GM12878 (cell line): ENCODE results near the gene CAMK4. TPM values are rescaled to one million over a fixed set of nuclear protein-coding genes. Genes with fewer than 3 reads are reported as not detected.

Experiments
- BCL11A ChIP-seq: IDR thresholded peaks from 2 replicates; pipeline ENCODE4 v1.6.1; 2011; ENCODE audit warnings: low read depth, low read length
- CEBPB ChIP-seq, 2 experiments: fragments of 150-350 bp in 1 of 2; IDR thresholded peaks; 2 replicates each; pipeline ENCODE4 v1.6.1; 2012 to 2014; ENCODE audit warnings: low read depth in 2 of 2, low read length in 2 of 2, borderline replicate concordance in 1 of 2, inconsistent platforms in 1 of 2
- E2F8 ChIP-seq: fragments of 450-650 bp; IDR thresholded peaks from 2 replicates; pipeline ENCODE4 v1.6.1; 2018; ENCODE audit warnings: mild to moderate bottlenecking, low read depth, moderate library complexity; ENCODE audit not compliant: partially characterized antibody
- EGR1 ChIP-seq, 2 experiments: IDR thresholded peaks; 1 replicate in 1 of 2; 2 replicates in 1 of 2; pipeline ENCODE4 v1.6.1; 2011 to 2012; ENCODE audit warnings: low read depth in 2 of 2, low read length in 2 of 2, borderline replicate concordance in 1 of 2, mild to moderate bottlenecking in 1 of 2, moderate library complexity in 1 of 2
- GABPA ChIP-seq: IDR thresholded peaks from 2 replicates; pipeline ENCODE4 v1.6.1; 2014; ENCODE audit warnings: antibody characterized with exemption, low read depth, mild to moderate bottlenecking, inconsistent platforms
- IKZF1 ChIP-seq: fragments of 450-650 bp; conservative IDR thresholded peaks from 2 replicates; pipeline ENCODE4 v1.6.1; 2017; ENCODE audit warnings: antibody characterized with exemption, mild to moderate bottlenecking
- PRDM15 ChIP-seq: fragments of 450-650 bp; formaldehyde crosslinking; IDR thresholded peaks from 2 replicates; pipeline ENCODE4 v1.4.0; 2020; ENCODE audit warnings: mild to moderate bottlenecking, moderate library complexity
- SPI1 ChIP-seq: IDR thresholded peaks from 2 replicates; pipeline ENCODE4 v1.6.1; 2011; ENCODE audit warnings: low read depth, mild to moderate bottlenecking, low read length, moderate library complexity, borderline replicate concordance; ENCODE audit not compliant: insufficient read depth
- SRF ChIP-seq, 2 experiments: IDR thresholded peaks; 2 replicates each; pipeline ENCODE4 v1.6.1; 2011; ENCODE audit warnings: low read depth in 2 of 2, low read length in 2 of 2, mild to moderate bottlenecking in 1 of 2, moderate library complexity in 1 of 2
- ZBTB33 ChIP-seq: fragments of 450-650 bp; IDR thresholded peaks from 2 replicates; pipeline ENCODE4 v1.6.1; 2017; ENCODE audit warnings: mild to moderate bottlenecking
- ZNF217 ChIP-seq: fragments of 450-650 bp; IDR thresholded peaks from 2 replicates; pipeline ENCODE4 v1.6.1; 2017; ENCODE audit warnings: antibody characterized with exemption, mild to moderate bottlenecking
- ZNF687 ChIP-seq: fragments of 450-650 bp; IDR thresholded peaks from 2 replicates; pipeline ENCODE4 v1.6.1; 2017; ENCODE audit warnings: mild to moderate bottlenecking, moderate library complexity
- ZSCAN29 ChIP-seq: fragments of 450-650 bp; IDR thresholded peaks from 2 replicates; pipeline ENCODE4 v1.6.1; 2017; ENCODE audit warnings: mild to moderate bottlenecking, moderate library complexity
- polyA plus RNA-seq, 11 experiments: library from polyadenylated mRNA; depleted of rRNA in 4 of 11; unstranded in 6 of 11; stranded (reverse) in 5 of 11; fragments of >200 nt; fragmentation: Nextera tagmentation in 4 of 11; fragmentation: Illumina TruSeq in 1 of 11; extraction: Ambion mirVana in 4 of 11; extraction: Trizol in 1 of 11; gene quantifications; 1 replicate in 1 of 11; 2 replicates in 10 of 11; pipeline versions ENCODE4 v1.2.1 to v1.2.3, GENCODE V29; 2011 to 2016; ENCODE audit warnings: inconsistent platforms in 2 of 11, missing spikeins in 2 of 11, low read depth in 1 of 11
- total RNA-seq, 4 experiments: library from RNA; depleted of rRNA in 3 of 4; stranded (reverse); fragments of >200 nt in 3 of 4; fragmentation: Illumina TruSeq in 1 of 4; extraction: Trizol in 1 of 4; gene quantifications; 2 replicates each; pipeline versions ENCODE4 v1.2.1 to v1.2.3, GENCODE V29; 2013 to 2021

The CAMK4 gene
- total and polyA plus RNA-seq, 10 of the 15 experiments (the other 5 are each of a cell fraction or from before 2014, with no cell fraction given): 13.3 to 51.9 (median 35.3) TPM

- no peak for TF ChIP-seq ZBTB33
- TF ChIP-seq BCL11A: no peak
- no peak for TF ChIP-seq PRDM15 (CRISPR knock-in tag)
- no peak for TF ChIP-seq EGR1 (IDR thresholded peaks at IDR 0.05; ENCODE audit: borderline replicate concordance in 1 of 2, low read depth in 2 of 2, low read length in 2 of 2)
- TF ChIP-seq E2F8: no peak
- 0 out of 4 replicates have a peak, but pooled peaks of 1 of the 2 experiments have one; percentile 6 for TF ChIP-seq SRF (IDR thresholded peaks at IDR 0.05; ENCODE audit: low read depth in 2 of 2, low read length in 2 of 2)
- peak; percentile 18; the same call in 1 of the 2 replicates for TF ChIP-seq IKZF1
- no peak for TF ChIP-seq CEBPB (IDR thresholded peaks at IDR 0.05; ENCODE audit: borderline replicate concordance in 1 of 2, low read depth in 2 of 2, low read length in 2 of 2)
- 0 out of 2 replicates have a peak, but pooled peaks have one; percentile 31 for TF ChIP-seq ZNF687
- TF ChIP-seq ZNF217: no peak
- TF ChIP-seq GABPA: 0 out of 2 replicates have a peak, but pooled peaks have one; percentile 35
- TF ChIP-seq ZSCAN29: no peak
- peak; percentile 62; the same call in 1 of the 2 replicates for TF ChIP-seq SPI1
Measured at GRCh38 chr5:111530298-111530740, 306.1 kb downstream of the CAMK4 start (continued).
